ENCODE results near the gene MROH8.

Gene MROH8

GRCh38 chr20:37166867-37167266, 12.5 kb downstream of the MROH8 start (continued):
- no peak for TF ChIP-seq TSHZ2 (CRISPR knock-in tag; IDR thresholded peaks at IDR 0.05)
- TF ChIP-seq ARNTL (CRISPR knock-in tag; IDR thresholded peaks at IDR 0.05; ENCODE audit: borderline replicate concordance, low read depth): no peak

- ATAC-seq: no peak
- TF ChIP-seq TSHZ2 (CRISPR knock-in tag; IDR thresholded peaks at IDR 0.05): no peak
- TF ChIP-seq ZNF8 (CRISPR knock-in tag; IDR thresholded peaks at IDR 0.05): no peak
- no peak for TF ChIP-seq RARB (CRISPR knock-in tag; IDR thresholded peaks at IDR 0.05)
- TF ChIP-seq ZFP30 (CRISPR knock-in tag; IDR thresholded peaks at IDR 0.05): no peak
- TF ChIP-seq, protein P1, sequence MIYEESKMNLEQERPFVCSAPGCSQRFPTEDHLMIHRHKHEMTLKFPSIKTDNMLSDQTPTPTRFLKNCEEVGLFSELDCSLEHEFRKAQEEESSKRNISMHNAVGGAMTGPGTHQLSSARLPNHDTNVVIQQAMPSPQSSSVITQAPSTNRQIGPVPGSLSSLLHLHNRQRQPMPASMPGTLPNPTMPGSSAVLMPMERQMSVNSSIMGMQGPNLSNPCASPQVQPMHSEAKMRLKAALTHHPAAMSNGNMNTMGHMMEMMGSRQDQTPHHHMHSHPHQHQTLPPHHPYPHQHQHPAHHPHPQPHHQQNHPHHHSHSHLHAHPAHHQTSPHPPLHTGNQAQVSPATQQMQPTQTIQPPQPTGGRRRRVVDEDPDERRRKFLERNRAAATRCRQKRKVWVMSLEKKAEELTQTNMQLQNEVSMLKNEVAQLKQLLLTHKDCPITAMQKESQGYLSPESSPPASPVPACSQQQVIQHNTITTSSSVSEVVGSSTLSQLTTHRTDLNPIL (CRISPR knock-in tag; IDR thresholded peaks at IDR 0.05; ENCODE audit: low read depth): no peak
- no peak for TF ChIP-seq SNAI2 (CRISPR knock-in tag; IDR thresholded peaks at IDR 0.05)
- no peak for TF ChIP-seq ZFP3 (CRISPR knock-in tag; IDR thresholded peaks at IDR 0.05)
- no peak for TF ChIP-seq BACH2 (CRISPR knock-in tag; IDR thresholded peaks at IDR 0.05; ENCODE audit: borderline replicate concordance)
- no peak for TF ChIP-seq TOX (CRISPR knock-in tag; IDR thresholded peaks at IDR 0.05; ENCODE audit: borderline replicate concordance)
- TF ChIP-seq PPARA (CRISPR knock-in tag; IDR thresholded peaks at IDR 0.05; ENCODE audit: borderline replicate concordance): no peak
- no peak for TF ChIP-seq PATZ1 (CRISPR knock-in tag; IDR thresholded peaks at IDR 0.05; ENCODE audit: borderline replicate concordance)
These were observed 14.3 kb downstream of the MROH8 start for GRCh38 chr20:37165031-37165430.

DNA sequence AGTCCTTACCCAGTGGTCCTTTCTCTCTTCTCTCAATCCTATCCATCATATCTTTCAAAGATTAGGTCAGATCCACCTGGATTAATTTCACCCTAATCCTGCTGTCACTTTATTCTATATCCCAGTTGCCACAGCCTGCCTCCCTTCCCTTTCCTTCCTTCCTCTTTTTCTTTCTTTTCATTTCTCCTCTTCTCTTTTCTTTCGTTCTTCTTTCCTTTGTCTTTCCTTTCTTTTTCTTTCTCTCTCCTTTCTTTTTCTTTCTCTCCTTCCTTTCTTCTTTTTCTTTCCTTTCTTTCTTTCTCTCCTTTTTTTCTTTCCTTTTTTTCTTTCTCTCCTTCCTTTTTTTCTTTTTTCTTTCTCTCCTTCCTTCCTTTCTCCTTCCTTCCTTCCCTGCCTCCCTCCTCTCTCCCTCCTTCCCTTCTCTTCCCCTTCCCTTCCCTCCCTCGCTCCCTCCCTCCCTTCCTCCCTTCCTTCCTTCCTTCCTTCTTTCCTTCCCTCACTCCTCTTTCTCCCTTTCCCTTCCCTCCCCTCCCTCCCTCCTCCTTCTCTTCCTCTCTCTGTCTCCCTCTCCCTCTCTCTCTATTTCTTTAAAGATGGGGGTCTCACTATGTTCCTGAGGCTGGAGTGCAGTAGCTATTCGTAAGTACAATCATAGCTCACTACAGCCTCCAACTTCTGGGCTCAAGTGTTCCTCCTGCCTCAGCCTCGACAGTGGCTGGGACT, 15.4 kb downstream of the MROH8 start:
- TF ChIP-seq ISL1 (CRISPR knock-in tag; IDR thresholded peaks at IDR 0.05) (no peak), TOX (CRISPR knock-in tag; IDR thresholded peaks at IDR 0.05; ENCODE audit: borderline replicate concordance) (no peak), PPARA (CRISPR knock-in tag; IDR thresholded peaks at IDR 0.05; ENCODE audit: borderline replicate concordance) (no peak), ARNTL (CRISPR knock-in tag; IDR thresholded peaks at IDR 0.05; ENCODE audit: borderline replicate concordance, low read depth) (no peak), TCF4 (CRISPR knock-in tag; IDR thresholded peaks at IDR 0.05; ENCODE audit: borderline replicate concordance) (no peak), SNAI2 (CRISPR knock-in tag; IDR thresholded peaks at IDR 0.05) (no peak), POU6F1 (CRISPR knock-in tag; IDR thresholded peaks at IDR 0.05; ENCODE audit: borderline replicate concordance, low read depth) (no peak), GLIS3 (CRISPR knock-in tag; IDR thresholded peaks at IDR 0.05) (no peak), ZFP3 (CRISPR knock-in tag; IDR thresholded peaks at IDR 0.05) (no peak), OSR1 (CRISPR knock-in tag; IDR thresholded peaks at IDR 0.05) (no peak), TSHZ2 (CRISPR knock-in tag; IDR thresholded peaks at IDR 0.05) (no peak), RARB (CRISPR knock-in tag; IDR thresholded peaks at IDR 0.05) (no peak)
- ATAC-seq: no peak

Measured in SK-N-SH treated with all-trans-retinoic acid at 6 μM for 48 hours (cell line).